Renal cortical epithelial cell (primary cell): ENCODE results near the gene RBM17. TPM values are rescaled to one million over a fixed set of nuclear protein-coding genes. Genes with fewer than 3 reads are reported as not detected.
A peak's percentile ranks its signal among the peaks of the same experiment; 100 is the strongest.
"Not testable (repeated sequence)": the region's sequence is repeated elsewhere in the genome, so short reads cannot be mapped to it uniquely, and the experiment has no call there.

Experiments used
- DNase-seq: peaks from one replicate; pipeline ENCODE4 v3.0.0-alpha.2; 2011; ENCODE audit warnings: low read depth
- total RNA-seq: library from RNA; depleted of rRNA; stranded (reverse); fragments of >200 nt; gene quantifications from 2 replicates; pipeline ENCODE4 v1.2.3, GENCODE V29; 2014

RBM17 gene
- total RNA-seq, 1 donor from 2014 or later: 60.3 TPM

- no peak for DNase-seq
Observed at GRCh38 chr10:6056411-6057135, 32.3 kb upstream of the RBM17 start.

DNA sequence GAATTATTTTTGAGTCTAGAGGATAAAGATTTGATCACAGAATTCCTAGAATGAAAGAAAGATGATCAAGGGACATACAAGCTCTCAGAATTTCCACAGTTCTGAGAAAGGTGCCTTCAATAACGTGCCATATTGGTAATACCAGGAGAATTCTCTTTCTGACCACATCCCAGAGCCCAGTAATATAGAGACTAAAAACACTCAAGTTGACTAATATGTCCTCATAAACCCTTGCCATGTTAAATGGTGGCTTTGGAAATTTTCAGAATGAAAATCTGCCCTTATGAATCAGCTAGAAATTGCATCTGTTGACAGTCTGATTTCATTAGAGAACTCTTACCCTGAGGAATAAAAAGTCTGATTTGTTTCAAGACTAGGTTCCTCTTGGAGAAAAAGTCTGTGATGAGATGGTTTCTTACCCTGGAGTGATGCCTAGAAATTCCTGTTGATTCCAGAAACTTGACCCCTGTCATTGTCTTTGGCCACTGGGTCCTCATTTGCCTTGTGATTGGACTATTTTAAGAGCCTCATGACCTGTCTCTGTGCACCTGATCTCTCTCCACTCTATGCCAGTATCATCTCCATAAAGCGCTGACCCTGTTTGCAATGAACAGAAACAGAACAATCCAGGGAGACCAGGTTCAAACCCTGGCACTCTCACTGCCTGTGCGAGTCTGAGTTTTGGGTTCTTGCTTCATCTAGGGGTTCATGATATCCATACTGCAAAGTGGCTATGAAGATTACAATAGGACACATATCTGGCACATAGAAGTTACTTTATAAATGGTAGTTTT is 30.0 kb upstream of the RBM17 start:
- DNase-seq: no peak

DNA sequence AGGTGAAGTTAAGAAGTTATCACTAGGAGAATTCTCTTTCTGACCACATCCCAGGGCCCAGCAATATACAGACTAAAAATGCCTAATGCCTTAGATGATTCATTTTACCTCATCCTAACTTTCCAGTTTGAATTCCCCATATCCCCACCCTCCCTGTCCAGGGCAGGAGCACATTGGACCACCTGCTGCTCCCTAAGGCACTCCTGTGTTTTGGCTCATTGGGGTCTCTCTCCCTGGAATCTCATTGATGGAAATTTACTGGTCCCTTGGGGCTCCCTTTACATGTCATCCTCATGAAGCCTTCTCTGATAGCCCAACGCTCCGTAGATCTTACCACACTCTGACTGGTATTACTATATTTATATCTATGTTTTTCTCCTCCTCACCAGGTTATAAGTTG is 29.3 kb upstream of the RBM17 start:
- no peak for DNase-seq

- DNase-seq: no peak
Observed at GRCh38 chr10:6061056-6061455, 27.8 kb upstream of the RBM17 start.

- no peak for DNase-seq
Observed at GRCh38 chr10:6062101-6062771, 26.6 kb upstream of the RBM17 start, which contains the start of gene IL2RA. TSS of gene IL2RA (minus strand) at chr10:6062367. CDS start at chr10:6062151, 216 bp downstream.

GRCh38 chr10:6064119-6064518 is 24.7 kb upstream of the RBM17 start:
- no peak for DNase-seq

GRCh38 chr10:6064726-6065125 is 24.1 kb upstream of the RBM17 start:
- DNase-seq: not testable (repeated sequence)

DNA sequence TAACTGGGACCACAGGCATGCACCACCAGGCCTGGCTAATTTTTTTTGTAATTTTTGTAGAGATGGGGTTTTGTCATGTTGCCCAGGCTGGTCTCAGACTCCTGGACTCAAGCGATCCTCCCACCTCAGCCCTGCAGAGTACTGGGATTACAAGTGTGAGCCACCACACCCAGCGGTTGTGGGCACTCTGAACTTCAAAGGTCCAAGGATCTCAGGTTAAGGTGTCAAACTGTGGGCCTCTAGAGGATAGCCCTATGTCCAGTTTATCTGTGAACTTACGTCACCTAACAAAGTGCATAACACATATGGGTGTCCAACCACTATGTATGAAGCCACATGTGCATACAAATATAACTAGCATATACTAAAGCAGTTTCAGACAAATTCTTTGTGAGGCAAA is 23.4 kb upstream of the RBM17 start:
- no peak for DNase-seq

- DNase-seq: peak; percentile 61
Observed at GRCh38 chr10:6065835-6066234, 23.0 kb upstream of the RBM17 start.

DNA sequence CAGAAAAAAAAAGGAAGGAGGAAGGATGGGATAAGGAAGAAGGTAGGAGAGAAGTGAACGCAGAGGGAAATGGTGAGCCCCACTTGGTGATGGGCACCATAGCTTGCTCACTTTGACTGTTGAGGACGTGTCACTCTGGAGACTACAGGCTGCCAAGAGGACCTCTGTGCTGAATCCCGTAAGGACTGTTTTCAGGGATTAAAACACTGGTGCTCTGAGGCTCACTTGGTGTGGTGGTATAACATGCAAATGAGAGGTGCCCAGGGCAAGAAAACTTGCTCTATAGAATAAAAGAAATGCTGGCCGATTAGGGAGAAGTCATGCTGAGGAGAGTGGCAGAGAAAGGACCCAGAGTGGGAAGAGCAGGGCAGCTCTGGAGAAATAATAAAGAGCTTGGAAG is 21.4 kb upstream of the RBM17 start:
- DNase-seq: no peak

GRCh38 chr10:6068006-6068405 is 20.8 kb upstream of the RBM17 start:
- no peak for DNase-seq

- no peak for DNase-seq
Observed at GRCh38 chr10:6068422-6068821, 20.4 kb upstream of the RBM17 start.

DNA sequence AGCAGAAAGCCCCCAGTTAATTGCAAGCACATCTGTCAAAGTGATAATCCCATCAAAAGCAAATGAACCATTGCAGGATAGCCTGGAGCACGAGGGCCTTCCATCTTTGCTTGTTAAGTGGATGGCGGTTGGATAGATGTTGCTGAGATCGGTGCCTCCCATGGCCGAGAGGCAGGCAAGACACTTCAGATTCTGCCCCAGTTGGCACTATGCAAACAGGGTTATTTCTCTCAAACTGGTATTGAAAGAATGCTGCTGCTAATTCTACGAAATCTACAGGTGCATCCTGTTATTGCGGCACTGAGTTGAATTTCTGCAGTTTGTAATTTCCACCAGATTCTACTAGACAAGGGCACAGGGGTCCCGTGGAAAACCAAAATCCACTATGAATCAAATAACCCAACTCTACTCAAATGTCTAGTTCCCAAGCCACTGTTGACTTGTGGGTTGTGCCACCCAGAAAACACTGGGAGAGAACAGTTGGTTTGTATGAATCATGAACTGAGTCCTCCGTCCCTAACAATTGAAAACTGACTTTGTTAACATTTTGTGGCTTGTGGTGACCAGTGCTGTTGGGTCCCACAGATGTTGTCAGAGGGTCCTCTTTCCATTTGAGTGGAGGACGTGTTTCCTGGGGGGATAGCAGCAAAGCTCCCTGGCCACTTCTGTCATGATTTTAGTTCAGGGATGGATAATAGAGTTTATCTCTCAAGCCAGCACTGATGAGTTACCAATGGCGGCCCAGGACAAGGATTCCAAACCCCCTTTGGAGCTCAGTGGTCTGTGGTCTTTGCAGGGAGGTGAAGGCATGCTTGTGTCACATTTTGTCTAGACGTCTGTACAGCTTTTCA is 19.5 kb upstream of the RBM17 start:
- DNase-seq: peak; percentile 72

DNA sequence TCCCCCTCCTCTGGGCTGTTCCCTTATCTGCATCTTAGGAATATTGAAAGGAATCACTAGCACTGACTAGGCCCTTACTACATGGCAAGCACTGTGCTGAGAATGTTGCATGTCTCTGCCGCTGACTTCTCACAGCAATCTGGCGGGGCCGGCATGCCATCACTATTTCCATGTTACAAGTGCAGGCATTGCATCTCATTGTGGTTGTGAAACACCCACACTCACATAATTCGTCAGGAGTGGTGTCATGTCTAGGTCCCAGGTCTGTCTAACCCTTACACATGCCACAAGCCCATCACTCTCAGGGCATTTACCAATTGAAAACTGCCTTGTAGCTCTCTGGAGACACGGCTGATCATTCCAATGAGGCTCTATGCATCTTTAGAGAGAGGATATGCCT is 18.2 kb upstream of the RBM17 start:
- no peak for DNase-seq

- DNase-seq: no peak
Observed at GRCh38 chr10:6071181-6072175, 17.4 kb upstream of the RBM17 start.

DNA sequence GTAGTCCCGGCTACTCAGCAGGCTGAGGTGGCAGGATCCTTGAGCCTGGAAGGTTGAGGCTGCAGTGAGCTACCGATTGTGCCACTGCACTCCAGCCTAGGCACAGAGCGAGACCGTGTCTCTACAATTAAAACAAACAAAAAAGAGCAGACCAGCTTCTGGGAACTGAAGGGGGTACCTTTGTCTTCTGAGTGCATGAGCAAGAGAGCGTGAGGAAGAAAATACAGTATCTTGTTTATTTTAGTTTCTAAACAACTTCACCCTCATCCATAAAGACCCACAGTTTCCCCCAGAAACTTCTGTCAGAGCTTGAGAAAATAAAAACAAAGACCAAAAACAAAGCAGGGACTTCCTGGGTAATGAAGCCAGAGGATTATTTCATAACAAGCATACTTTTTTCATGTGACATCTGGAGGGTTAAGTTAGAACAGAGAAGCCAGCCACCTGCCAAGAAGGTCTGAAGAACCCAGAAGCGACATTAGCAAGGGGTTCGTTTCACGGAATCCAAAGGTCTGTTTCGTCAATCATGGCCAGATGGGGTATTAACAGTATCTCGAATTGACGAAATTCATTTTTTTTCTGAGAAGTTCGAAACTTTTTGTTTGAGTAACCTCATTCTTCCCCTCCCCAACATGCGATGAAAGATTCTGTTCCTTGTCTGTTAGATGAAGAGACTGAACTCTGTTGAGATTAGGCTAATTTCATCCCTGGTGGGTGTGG is 16.5 kb upstream of the RBM17 start:
- DNase-seq: no peak

DNA sequence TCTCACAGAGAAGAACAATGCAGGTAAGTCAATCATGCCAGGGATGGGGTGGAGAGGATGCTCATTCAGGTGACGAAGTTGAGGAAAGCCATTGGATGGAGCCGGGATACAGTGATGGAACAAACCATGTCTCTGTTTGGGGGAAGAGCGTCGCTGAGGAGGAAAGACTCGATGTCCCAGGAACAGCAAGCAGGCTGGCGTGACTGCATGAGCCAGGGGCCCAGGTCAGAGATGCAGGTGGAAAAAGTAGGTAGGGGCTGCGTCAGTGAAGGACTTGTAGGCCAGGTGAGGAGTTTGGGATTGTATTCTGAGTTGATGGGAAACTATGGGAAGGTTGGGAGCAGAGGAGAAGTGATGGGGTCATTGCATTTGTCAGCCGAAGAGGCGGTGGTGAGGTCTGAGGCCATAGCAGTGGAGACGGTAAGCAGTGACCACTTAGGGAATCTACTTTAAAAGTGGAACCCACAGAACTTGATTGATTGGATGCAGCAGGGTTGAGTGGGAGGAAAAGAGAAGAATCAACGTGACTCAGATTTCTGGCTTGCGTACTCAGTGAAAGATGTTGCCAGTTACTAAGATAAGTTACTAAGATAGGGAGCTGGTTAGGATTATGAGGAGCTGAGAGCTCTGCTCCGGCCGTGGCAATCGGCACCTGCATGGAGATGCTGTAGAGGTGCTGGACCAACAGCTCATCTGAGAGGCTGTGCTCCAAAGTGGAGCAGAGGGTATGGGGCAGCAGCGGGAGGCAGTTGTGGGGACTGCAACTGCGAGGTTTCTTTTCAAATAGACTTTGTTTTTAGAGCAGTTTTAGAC is 14.1 kb upstream of the RBM17 start:
- peak; percentile 45 for DNase-seq

GRCh38 chr10:6077071-6077675 is 11.7 kb upstream of the RBM17 start:
- no peak for DNase-seq
